ENCODE results near the gene BPTF.
"Not testable (repeated sequence)": the region's sequence is repeated elsewhere in the genome, so short reads cannot be mapped to it uniquely, and the experiment has no call there.

BPTF gene, protein sequence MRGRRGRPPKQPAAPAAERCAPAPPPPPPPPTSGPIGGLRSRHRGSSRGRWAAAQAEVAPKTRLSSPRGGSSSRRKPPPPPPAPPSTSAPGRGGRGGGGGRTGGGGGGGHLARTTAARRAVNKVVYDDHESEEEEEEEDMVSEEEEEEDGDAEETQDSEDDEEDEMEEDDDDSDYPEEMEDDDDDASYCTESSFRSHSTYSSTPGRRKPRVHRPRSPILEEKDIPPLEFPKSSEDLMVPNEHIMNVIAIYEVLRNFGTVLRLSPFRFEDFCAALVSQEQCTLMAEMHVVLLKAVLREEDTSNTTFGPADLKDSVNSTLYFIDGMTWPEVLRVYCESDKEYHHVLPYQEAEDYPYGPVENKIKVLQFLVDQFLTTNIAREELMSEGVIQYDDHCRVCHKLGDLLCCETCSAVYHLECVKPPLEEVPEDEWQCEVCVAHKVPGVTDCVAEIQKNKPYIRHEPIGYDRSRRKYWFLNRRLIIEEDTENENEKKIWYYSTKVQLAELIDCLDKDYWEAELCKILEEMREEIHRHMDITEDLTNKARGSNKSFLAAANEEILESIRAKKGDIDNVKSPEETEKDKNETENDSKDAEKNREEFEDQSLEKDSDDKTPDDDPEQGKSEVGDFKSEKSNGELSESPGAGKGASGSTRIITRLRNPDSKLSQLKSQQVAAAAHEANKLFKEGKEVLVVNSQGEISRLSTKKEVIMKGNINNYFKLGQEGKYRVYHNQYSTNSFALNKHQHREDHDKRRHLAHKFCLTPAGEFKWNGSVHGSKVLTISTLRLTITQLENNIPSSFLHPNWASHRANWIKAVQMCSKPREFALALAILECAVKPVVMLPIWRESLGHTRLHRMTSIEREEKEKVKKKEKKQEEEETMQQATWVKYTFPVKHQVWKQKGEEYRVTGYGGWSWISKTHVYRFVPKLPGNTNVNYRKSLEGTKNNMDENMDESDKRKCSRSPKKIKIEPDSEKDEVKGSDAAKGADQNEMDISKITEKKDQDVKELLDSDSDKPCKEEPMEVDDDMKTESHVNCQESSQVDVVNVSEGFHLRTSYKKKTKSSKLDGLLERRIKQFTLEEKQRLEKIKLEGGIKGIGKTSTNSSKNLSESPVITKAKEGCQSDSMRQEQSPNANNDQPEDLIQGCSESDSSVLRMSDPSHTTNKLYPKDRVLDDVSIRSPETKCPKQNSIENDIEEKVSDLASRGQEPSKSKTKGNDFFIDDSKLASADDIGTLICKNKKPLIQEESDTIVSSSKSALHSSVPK (N-terminal part only)

DNA sequence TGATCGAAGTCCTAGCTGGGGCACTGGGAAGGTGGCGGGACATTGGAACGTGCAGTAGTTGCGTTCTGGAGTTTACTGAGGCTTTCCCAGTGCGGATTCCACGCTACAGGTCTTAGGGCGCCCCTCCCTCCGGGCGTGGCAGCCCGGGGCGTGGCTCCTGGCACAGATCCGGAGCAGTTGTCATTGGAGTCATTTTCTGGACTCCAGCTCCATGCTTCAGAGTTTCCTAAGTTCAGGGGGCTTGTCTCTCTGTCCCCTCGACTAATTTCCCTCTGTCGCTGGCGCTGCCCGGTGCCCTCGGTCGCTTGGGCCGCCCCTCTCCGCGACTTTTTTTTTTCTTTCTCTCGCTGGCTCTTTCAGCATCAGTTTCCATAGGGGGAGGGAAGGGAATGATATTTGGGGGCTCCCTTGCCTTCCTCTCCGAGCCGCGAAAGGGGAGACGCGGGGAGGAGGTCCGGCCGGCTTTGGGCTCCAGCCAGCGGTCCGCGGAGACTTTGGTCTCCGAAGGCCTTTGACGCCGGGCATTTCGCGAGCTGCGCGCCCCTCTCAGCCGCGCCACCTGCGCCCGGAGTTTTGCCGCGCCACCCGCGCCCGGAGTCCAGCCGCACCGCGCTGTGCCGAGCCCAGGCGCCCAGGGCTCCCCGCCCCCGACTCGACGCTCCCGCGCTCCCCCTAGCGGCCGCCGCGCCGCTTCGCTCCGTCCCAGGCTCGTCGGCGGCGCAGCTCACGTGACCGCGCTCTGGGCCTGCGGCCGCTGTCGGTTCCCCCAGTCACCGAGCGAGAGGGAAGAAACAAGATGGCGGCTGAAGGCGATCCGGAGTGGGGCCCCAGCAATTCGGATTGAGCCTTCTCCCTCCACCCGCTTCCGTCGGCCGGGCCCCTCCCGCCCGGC lies at the start of gene BPTF:
Gene BPTF (plus strand): TSS at position 769 of the 892 bp plus-strand sequence. CDS start 222 bp downstream, outside the sequence.
- ATAC-seq = peak; percentile 92
- peak; percentile 95 to 96 for DNase-seq (ENCODE audit: low spot score in 2 of 2)
- H3K4me1 Mint-ChIP-seq = peaks cover 24% of the 10 kb centered on the region
- peak within 1 kb of the TSS; percentile 95 for H3K27ac Mint-ChIP-seq
- peaks cover 39% of the 10 kb centered on the region for H3K36me3 Mint-ChIP-seq
- H3K9me3 Mint-ChIP-seq = no peaks in the 10 kb centered on the region
- H3K4me3 Mint-ChIP-seq = peak within 1 kb of the TSS; percentile 89

DNA sequence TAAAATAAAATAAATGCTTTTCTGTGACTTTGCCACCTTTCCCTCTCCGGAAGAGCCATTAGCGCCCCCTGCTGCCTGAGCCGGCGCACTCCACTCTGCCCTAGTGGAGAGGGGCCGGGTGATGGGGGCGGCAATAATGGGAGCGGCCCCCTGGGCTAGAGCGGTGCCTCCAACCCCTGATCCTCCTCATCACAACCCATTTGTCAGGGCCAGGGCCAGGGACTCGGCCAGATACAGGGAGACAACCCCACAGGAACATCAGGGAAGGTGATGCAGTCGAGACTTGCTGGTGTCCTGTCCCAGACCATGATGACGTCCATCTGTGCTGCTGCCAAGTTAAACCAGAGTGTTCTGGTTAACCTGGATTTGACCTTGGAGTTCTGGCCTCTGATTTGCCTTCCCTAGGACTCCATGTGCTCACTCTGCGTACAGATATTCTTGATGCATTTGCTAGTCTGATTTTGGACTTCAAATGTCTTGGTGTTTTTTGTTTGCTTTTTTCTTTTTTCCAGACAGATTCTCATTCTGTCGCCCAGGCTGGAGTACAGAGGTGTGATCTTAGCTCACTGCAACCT lies 46.1 kb upstream of the BPTF start:
- Mint-ChIP-seq H3K4me3 (no peak overlapping the region), H3K36me3 (no peaks in the 10 kb centered on the region), H3K4me1 (no peaks in the 10 kb centered on the region), H3K9me3 (no peaks in the 10 kb centered on the region), H3K27ac (no peak overlapping the region)
- ATAC-seq (peak; percentile 66), DNase-seq (ENCODE audit: low spot score in 2 of 2) (peak in 1 of 2 donors; percentile 61)

DNA sequence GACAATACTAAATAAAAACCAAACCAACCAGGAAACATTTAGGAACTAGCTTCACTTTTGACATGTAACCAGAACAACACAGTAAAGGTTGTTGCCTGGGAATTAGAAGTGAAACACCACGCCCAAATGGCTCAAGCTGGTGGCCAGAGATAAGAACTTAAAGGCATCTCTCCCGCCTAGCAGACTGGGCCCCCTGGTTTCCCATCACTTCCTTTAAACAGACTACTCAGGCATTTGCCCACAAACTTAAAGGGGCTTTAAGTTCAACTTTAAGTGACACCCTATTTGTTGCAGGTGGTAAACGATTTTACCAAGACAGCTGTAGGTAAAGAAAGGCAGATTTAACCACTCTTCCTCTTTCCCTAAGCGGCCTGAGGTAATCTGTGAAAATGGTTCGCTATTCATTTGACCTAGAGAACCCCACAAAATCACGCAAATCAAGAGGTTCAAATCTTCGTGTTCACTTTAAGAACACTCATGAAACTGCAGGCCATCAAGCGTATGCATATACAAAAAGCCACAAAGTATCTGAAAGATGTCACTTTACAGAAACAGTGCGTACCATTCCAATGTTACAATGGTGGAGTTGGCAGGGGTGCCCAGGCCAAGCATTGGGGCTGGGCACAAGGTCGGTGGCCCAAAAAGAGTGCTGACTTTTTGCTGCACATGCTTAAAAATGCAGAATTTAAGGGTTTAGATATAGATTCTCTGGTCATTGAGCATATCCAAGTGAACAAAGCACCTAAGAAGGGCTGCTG lies 40.8 kb upstream of the BPTF start:
- no peak overlapping the region for H3K4me3 Mint-ChIP-seq

DNA sequence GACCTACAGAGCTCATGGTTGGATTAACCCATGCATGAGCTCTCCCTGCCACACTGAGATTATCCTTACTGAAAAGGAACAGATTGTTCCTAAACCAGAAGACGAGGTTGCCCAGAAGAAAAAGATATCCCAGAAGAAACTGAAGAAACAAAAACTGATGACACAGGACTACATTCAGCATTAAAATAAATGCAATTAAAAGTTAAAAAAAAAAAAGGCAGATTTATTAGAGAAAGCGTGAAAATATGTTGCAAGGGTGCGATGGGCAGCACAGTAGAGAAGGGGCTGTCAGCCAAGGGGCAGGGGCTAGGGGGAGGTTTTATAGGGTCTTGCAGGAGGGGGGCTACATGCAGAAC lies 40.2 kb upstream of the BPTF start:
- no peak overlapping the region for H3K4me3 Mint-ChIP-seq
- DNase-seq (ENCODE audit: low spot score in 2 of 2) (no peak), ATAC-seq (no peak)
- no peaks in the 10 kb centered on the region for H3K36me3 Mint-ChIP-seq
- no peaks in the 10 kb centered on the region for H3K4me1 Mint-ChIP-seq
- H3K27ac Mint-ChIP-seq = no peak overlapping the region
- no peaks in the 10 kb centered on the region for H3K9me3 Mint-ChIP-seq

More for the DNA sequence above, 40.8 kb upstream of the BPTF start:
- no peaks in the 10 kb centered on the region for H3K36me3 Mint-ChIP-seq
- no peak overlapping the region for H3K27ac Mint-ChIP-seq
- H3K9me3 Mint-ChIP-seq = no peaks in the 10 kb centered on the region
- DNase-seq (ENCODE audit: low spot score in 2 of 2) = no peak
- H3K4me1 Mint-ChIP-seq = no peaks in the 10 kb centered on the region
- ATAC-seq = no peak

DNA sequence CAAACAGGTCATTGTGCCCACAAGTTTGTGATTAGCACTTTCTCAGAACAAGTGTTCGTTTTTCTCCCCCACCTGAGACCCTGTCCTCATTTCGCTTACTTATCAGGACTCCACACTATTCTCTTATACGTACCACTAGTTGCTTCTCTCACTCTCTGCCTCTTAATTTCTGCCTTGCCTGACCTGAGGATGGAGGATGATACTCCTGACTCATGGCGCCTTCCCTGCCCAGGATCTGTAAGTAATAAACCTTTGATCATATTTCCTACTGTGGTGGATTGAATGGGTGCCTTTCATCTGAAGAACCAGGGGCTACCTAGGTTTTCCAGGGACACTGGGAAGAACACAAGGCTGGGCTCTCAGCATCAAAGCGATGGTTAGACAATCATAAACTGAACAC lies 39.8 kb upstream of the BPTF start:
- H3K4me3 Mint-ChIP-seq = no peak overlapping the region
- no peaks in the 10 kb centered on the region for H3K9me3 Mint-ChIP-seq
- H3K36me3 Mint-ChIP-seq = no peaks in the 10 kb centered on the region
- no peak for DNase-seq (ENCODE audit: low spot score in 2 of 2)
- no peaks in the 10 kb centered on the region for H3K4me1 Mint-ChIP-seq
- H3K27ac Mint-ChIP-seq = no peak overlapping the region
- no peak for ATAC-seq

DNA sequence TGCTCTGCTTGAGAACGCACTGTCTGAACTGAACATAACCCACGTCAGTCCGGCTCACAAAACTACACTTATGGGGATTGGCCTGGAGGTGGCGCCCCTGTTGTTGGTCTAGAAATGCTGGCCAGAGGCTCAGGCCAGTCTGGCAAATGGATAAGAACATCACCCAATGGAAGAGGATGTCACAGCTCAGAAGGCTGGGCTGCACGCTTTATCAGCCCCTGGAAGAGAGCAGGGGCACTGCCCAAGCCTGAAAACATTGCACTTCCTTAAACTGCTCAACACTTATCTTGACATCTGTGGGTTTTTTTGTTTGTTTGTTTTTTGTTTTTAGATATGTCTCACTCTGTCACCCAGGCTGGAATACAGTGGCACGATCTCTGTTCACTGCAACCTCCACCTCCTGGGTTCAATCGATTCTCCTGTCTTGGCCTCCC lies 24.8 kb upstream of the BPTF start:
- Mint-ChIP-seq H3K4me3 (no peak overlapping the region), H3K9me3 (no peaks in the 10 kb centered on the region), H3K27ac (peak overlapping the region; percentile 34), H3K36me3 (no peaks in the 10 kb centered on the region), H3K4me1 (peaks cover 9% of the 10 kb centered on the region)
- peak; percentile 85 for ATAC-seq
- peak; percentile 45 to 79 for DNase-seq (ENCODE audit: low spot score in 2 of 2)

DNA sequence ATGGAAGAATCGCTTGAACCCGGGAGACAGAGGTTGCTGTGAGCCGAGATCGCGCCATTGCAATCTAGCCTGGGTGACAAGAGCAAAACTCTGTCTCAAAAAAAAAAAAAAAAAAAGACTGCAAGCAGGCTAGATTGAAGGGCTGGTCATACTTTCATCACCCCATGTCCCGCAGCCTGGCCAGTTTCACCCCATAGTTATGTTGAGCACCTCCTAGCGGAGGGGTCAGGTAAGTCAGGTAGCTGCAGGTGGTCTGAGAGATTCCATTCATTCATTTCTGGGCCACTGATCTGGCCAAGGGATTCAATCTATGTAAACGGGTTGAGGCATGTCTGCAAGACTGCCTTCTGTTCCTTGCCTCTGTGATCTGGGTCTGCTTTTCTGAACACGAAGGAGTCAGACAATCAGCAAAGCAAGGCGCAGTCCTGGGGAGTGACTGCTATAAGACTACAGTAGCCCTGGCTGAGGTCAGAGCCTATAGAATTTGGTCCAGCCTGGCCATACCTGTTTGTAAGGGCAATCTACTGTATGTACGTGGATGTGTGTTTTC lies 23.6 kb upstream of the BPTF start:
- Mint-ChIP-seq H3K27ac (no peak overlapping the region), H3K36me3 (no peaks in the 10 kb centered on the region), H3K4me1 (peaks cover 9% of the 10 kb centered on the region), H3K9me3 (no peaks in the 10 kb centered on the region), H3K4me3 (no peak overlapping the region)
- DNase-seq (ENCODE audit: low spot score in 2 of 2) = no peak
- ATAC-seq = no peak

DNA sequence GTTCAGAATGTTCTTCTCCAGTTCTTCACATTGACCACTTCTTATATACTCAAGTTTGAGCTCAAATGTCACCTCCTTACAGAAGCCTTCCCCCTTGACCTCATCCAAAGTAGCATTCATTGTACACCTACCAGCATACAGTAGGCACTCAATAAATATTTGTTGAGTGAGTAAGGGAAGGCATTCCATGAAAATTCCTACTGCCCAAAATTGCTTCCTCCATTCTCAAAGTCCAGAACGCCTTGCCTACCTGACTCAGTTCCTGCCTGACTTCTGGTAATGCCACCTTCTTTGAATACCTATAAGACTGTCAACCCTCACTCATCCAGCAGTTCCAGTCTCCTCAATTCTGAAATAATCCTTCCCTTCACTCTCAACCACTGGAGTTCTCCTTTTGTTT lies 14.8 kb upstream of the BPTF start:
- no peak overlapping the region for H3K4me3 Mint-ChIP-seq
- H3K27ac Mint-ChIP-seq = no peak overlapping the region
- ATAC-seq (no peak), DNase-seq (ENCODE audit: low spot score in 2 of 2) (no peak)
- H3K9me3 Mint-ChIP-seq = no peaks in the 10 kb centered on the region
- H3K36me3 Mint-ChIP-seq = no peaks in the 10 kb centered on the region
- no peaks in the 10 kb centered on the region for H3K4me1 Mint-ChIP-seq

DNA sequence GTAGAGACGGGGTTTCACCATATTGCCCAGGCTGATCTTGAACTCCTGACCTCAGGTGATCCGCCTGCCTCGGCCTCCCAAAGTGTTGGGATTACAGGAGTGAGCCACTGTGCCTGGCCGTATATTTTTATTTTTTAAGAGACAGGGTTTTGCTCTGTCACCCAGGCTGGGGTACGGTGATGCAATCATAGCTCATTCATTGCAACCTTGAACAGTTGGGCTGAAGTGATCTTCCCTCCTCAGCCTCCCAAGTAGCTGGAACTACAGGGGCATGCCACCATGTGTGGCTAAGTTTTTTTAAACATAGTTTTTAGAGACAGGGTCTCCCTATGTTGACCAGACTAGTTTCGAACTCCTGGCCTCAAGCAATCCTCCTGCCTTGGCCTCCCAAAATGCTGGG lies 12.9 kb upstream of the BPTF start:
- not testable (repeated sequence) for H3K4me1 Mint-ChIP-seq; H3K27ac Mint-ChIP-seq; ATAC-seq; H3K4me3 Mint-ChIP-seq; H3K36me3 Mint-ChIP-seq; DNase-seq (ENCODE audit: low spot score in 2 of 2); H3K9me3 Mint-ChIP-seq

DNA sequence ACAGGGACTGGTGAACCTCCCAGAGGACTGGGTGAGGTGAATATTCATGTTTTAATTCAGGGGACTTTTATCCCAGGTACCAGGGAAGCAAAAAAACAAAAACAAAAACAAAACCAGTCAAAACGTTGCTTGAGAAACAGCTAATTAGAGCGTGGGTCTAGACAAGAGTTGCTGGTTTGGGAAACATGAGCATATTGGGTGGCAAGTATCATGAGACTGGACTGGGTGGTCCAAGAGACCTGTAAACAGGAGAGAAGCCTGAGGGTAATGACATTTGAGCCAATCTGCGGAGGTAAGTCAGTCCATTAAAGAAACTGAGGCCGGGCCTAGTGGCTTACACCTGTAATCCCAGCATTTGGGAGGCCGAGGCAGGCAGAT lies 11.5 kb upstream of the BPTF start:
- Mint-ChIP-seq H3K36me3 (no peaks in the 10 kb centered on the region), H3K27ac (no peak overlapping the region), H3K4me3 (no peak overlapping the region), H3K4me1 (no peaks in the 10 kb centered on the region), H3K9me3 (no peaks in the 10 kb centered on the region)
- ATAC-seq (no peak), DNase-seq (ENCODE audit: low spot score in 2 of 2) (no peak)

DNA sequence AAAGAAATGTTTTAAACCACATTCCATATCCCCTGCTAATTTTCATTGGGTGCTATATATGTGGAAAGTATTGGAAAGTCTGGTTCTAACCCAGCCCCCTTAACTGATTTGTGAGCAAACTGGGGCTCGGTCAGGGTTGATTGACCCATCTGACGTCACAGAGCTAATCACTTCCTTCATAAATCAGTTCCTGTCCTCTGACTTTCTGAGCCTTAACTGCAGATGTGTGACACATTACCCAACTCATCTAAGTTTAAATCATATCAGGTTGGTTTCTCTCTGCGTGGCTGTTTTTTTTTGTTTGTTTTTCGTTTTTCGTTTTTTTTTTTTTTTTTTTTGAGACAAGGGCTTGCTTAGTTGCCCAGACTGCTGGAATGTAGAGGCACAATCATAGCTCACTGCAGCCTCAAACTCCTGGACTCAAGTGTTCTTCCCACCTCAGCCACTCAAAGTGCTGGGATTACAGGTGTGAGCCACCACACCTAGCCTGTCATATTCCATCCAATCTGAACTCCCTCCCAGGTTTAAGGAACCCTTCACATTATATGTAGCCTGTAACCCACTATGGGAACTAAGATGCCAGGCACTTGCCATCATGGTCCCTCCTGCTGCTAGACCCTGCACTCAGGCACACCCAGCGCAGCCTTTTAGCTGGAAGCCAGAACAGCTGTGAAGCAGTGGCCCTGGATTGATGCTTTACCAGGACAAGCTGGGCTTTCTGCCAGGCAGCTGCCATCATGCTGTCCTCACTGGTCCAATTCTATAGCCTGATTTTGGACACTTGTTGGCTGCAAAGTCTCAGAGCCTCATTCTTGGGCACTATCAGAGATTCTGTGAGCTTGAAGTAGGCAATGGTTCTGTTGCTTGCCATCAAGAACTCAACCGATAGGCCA lies 6.9 kb upstream of the BPTF start:
- Mint-ChIP-seq H3K36me3 (no peaks in the 10 kb centered on the region), H3K4me1 (no peaks in the 10 kb centered on the region), H3K4me3 (no peak overlapping the region), H3K9me3 (no peaks in the 10 kb centered on the region), H3K27ac (no peak overlapping the region)
- no peak for DNase-seq (ENCODE audit: low spot score in 2 of 2)
- ATAC-seq = peak; percentile 55

DNA sequence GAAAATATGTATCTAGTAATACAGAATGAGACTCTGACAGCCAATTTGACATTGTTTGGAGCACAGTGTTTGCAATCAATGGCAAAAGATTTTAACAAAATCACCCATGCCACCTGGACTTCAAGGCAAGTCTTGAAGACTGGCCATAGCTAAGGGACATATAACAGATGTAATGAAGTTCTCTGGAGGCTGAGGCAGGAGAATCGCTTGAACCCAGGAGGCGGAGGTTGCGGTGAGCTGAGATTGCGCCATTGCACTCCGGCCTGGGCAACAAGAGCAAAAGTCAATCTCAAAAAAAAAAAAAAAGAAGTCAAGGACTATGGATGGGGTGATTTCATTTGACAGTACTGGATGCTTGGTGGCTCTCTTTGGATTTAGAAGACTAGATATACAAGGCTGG lies 5.6 kb upstream of the BPTF start:
- no peaks in the 10 kb centered on the region for H3K9me3 Mint-ChIP-seq
- DNase-seq (ENCODE audit: low spot score in 2 of 2) (no peak), ATAC-seq (no peak)
- H3K27ac Mint-ChIP-seq = no peak overlapping the region
- H3K4me3 Mint-ChIP-seq = no peak overlapping the region
- H3K4me1 Mint-ChIP-seq = no peaks in the 10 kb centered on the region
- peaks cover 4% of the 10 kb centered on the region for H3K36me3 Mint-ChIP-seq

Data from stimulated activated effector memory CD8-positive, alpha-beta T cell treated with anti-CD3 and anti-CD28 coated beads, Interleukin-12 subunit alpha, Interleukin-12 subunit beta, amount 100 ng/mL, for 72 hours (primary cell).